ENCODE data around the gene PRSS22.

Gene PRSS22

DNA sequence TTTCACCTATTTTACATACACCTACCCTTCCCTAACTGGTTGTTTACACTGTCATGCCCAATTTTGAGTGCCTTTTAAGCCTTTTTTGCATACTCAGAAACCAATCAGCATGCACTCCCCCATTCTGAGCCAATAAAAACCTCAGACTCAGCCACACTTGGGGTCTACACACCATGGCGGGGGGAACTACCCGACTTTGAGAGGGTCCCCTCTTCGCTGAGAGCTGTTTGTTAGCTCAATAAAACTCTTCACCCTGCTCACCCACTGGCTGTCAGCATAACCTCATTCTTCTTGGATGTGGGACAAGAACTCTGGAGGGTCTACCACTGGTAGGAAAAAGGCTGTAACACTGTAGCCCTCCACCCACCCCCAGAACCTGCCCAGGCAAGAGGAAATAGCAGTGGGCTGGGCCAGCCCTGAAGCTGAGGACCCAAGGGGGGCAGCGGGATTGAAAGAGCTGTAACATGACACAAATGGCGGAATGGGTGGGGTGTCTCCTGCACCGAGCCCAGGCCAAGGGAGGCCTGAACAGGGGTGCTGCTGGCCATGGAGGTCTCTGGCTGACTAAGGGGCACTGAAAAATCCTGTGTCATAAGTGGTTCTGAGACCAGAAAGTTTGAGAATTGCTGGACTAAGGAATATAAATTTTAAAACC is 22.0 kb upstream of the PRSS22 start:
- TF ChIP-seq, protein P1, sequence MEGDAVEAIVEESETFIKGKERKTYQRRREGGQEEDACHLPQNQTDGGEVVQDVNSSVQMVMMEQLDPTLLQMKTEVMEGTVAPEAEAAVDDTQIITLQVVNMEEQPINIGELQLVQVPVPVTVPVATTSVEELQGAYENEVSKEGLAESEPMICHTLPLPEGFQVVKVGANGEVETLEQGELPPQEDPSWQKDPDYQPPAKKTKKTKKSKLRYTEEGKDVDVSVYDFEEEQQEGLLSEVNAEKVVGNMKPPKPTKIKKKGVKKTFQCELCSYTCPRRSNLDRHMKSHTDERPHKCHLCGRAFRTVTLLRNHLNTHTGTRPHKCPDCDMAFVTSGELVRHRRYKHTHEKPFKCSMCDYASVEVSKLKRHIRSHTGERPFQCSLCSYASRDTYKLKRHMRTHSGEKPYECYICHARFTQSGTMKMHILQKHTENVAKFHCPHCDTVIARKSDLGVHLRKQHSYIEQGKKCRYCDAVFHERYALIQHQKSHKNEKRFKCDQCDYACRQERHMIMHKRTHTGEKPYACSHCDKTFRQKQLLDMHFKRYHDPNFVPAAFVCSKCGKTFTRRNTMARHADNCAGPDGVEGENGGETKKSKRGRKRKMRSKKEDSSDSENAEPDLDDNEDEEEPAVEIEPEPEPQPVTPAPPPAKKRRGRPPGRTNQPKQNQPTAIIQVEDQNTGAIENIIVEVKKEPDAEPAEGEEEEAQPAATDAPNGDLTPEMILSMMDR (IDR thresholded peaks at IDR 0.05; ENCODE audit: low read depth, low read length) = no peak
- H3K4me3 ChIP-seq (replicated peaks in 1 of 2; ENCODE audit: low read depth in 2 of 2, low read length in 2 of 2) = no peak overlapping the region
- DNase-seq (ENCODE audit: low read depth in 2 of 2) = no peak

DNA sequence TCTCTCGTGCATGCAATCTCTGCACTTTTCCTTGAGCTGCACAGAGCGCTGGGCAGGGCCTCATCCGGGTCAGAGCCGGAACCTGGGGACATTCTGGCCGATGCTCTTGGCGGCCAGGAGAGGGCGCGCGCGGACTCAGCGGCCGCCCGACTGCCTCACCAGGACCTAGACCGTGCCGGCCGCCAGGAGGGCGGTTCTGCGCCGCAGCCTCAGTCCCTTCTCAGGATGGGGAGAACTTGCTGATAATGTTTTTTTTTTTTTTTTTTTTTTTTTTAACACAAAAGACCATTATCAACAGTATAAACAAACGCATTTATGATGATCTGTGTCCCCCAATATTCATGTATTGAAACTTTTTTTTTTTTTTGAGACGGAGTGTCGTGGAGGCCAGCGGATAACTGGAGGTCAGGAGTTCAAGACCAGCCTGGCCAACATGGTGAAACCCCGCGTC is 17.0 kb upstream of the PRSS22 start:
- TF ChIP-seq, protein P1 (IDR thresholded peaks at IDR 0.05; ENCODE audit: low read depth, low read length) = peak; percentile 86
- peak; percentile 79 to 84 for DNase-seq (ENCODE audit: low read depth in 2 of 2)
- H3K4me3 ChIP-seq (replicated peaks in 1 of 2; ENCODE audit: low read depth in 2 of 2, low read length in 2 of 2) = no peak overlapping the region

DNA sequence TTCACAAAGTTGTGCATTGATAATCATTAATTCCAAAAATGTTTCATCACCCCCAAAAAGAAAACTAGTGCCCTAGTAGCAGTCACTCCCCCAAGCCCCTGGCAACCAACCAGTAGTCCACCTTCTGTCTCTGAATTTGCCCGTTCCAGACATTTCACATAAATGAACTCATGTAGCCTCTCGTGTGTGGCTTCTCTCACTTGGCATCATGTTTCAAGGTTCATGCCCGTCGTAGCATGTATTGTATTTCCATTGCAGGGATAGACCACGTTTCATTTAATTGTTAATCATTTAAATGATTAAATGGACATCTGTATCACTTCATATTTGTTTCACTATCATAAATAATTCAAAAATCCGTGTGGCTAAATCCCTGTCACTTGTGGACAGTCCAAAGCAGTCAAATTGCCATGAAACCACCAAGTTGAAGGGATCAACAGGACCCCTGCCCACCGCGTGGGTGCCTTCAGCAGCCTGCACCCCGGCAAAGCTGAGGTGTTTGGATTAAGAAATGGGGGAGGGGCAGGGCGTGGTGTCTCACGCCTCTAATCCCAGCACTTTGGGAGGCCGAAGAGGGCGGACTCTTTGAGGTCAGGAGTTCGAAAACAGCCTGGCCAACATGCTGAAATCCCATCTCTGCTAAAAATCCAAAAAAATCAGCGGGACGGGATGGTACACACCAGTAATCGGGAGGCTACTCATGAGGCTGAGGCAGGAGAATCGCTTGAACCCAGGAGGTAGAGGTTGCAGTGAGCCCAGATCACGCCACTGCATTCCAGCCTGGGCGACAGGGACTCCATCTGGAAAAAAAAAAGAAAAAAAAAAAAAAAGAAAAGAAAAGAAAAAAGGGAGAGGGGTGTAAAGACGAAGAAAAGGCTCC is 16.3 kb upstream of the PRSS22 start:
- TF ChIP-seq, protein P1 (IDR thresholded peaks at IDR 0.05; ENCODE audit: low read depth, low read length) = no peak
- H3K4me3 ChIP-seq (replicated peaks in 1 of 2; ENCODE audit: low read depth in 2 of 2, low read length in 2 of 2) = no peak overlapping the region

DNA sequence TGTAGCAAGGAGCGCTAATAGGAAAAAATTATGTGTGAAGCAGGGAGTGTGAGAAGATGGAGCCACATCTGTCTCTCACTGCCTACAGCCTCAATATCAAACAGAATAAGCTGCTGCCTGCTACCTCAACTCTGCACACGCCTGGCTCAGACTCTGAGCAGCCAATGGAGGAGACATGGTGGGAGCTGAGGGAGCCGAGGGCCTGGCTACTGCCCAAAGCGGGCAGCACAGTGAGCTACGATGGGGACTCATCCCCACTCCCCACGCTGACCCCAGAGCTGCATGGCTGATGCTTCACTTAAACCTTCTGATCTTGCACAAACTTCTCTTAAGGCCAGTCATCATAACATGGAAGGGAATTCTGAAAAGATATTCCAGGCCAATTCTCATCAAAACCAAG is 14.0 kb upstream of the PRSS22 start:
- TF ChIP-seq, protein P1 (IDR thresholded peaks at IDR 0.05; ENCODE audit: low read depth, low read length) = no peak
- DNase-seq (ENCODE audit: low read depth in 2 of 2) = no peak
- no peak overlapping the region for H3K4me3 ChIP-seq (replicated peaks in 1 of 2; ENCODE audit: low read depth in 2 of 2, low read length in 2 of 2)

More for the DNA sequence above, 16.3 kb upstream of the PRSS22 start:
- no peak for DNase-seq (ENCODE audit: low read depth in 2 of 2)

DNA sequence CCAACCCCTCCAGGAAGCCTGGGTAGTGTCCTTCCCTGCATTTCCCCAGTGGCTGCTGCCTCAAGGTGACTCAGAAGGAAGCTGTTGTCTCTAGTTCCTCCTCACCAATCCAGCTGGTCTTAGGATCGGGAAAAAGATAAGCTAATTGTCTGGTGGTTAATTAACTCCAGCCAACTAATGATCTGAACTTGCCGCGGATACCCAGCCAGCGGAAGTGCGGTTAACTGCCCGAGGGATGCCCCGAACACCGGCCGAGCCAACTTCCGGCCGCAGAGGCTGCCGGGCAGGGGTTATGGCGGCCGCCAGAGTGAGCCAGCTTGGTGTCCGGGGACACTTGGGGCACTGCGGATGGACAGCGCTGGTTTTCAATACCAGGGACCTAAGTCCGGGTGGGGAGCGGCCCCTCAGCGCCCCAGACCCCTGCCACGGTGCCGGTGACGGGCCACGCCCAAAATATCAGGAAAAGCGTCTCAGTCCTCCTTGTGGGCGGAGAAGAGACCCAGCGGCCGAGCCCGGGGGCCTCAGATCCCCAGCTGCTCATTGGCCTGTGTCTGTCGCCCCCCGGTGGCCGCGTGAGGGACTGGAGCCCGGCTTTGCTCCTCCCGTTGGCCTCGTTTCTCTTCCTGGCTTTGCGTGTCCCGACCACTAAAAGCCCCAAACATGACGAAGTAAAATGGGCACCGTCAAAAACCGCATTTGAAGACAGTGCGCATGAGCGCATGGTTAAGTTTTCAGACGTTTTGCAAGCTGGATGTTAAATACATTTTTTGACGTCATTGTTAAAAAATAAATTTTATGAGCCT is 10.2 kb upstream of the PRSS22 start:
- TF ChIP-seq, protein P1 (IDR thresholded peaks at IDR 0.05; ENCODE audit: low read depth, low read length) = peak; percentile 95
- DNase-seq (ENCODE audit: low read depth in 2 of 2) = peak; percentile 95 to 97
- H3K4me3 ChIP-seq (replicated peaks in 1 of 2; ENCODE audit: low read depth in 2 of 2, low read length in 2 of 2) = peak overlapping the region; percentile 61 to 68

DNA sequence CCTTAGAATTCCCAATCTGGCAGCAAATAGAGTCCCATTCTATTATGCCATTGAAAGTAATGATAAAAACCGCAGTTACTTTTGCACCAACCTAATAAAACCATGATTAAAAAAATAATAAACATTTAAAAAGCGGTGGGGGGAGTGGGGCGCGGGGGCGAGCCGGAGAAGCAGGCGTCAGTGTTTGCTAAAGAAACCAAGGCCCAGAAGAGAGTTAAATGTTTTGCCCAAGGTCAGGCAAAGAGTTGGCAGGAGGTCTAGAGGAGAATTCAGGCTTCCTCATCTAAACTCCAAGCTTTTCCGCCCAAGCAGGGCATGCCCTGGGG is 9.7 kb upstream of the PRSS22 start:
- no peak for DNase-seq (ENCODE audit: low read depth in 2 of 2)
- peak overlapping the region; percentile 61 to 68 for H3K4me3 ChIP-seq (replicated peaks in 1 of 2; ENCODE audit: low read depth in 2 of 2, low read length in 2 of 2)
- TF ChIP-seq, protein P1 (IDR thresholded peaks at IDR 0.05; ENCODE audit: low read depth, low read length) = no peak
